HepG2 (cell line): ENCODE results near the gene ANKUB1. TPM values are rescaled to one million over a fixed set of nuclear protein-coding genes. Genes with fewer than 3 reads are reported as not detected.

Experiments
- CSRNP2 ChIP-seq: sonication (generic); formaldehyde crosslinking; conservative IDR thresholded peaks from 2 replicates; pipeline ENCODE4 v1.8.0; 2022; ENCODE audit warnings: low read depth, missing genetic modification reagents
- FOXO4 ChIP-seq: sonication (generic); formaldehyde crosslinking; conservative IDR thresholded peaks from 2 replicates; pipeline ENCODE4 v1.8.1; 2023; ENCODE audit warnings: missing genetic modification reagents
- LCORL ChIP-seq, 2 experiments: fragments of 450-650 bp in 1 of 2; sonication (generic) in 1 of 2; formaldehyde crosslinking in 1 of 2; IDR thresholded peaks; 2 replicates each; pipeline versions ENCODE4 v1.5.0 to v1.6.1; 2017 to 2020; ENCODE audit warnings: antibody characterized with exemption in 1 of 2, missing genetic modification reagents in 1 of 2
- PAX8 ChIP-seq: sonication (generic); formaldehyde crosslinking; IDR thresholded peaks from 2 replicates; pipeline ENCODE4 v1.8.0; 2022; ENCODE audit warnings: mild to moderate bottlenecking, missing genetic modification reagents, borderline replicate concordance
- PRDM4 ChIP-seq: sonication (generic); formaldehyde crosslinking; IDR thresholded peaks from 2 replicates; pipeline ENCODE4 v1.9.0; 2021; ENCODE audit warnings: missing genetic modification reagents, borderline replicate concordance
- SMARCC2 ChIP-seq: fragments of 450-650 bp; IDR thresholded peaks from 2 replicates; pipeline ENCODE4 v1.6.1; 2017; ENCODE audit warnings: antibody characterized with exemption, mild to moderate bottlenecking
- TAF1 ChIP-seq: sonication (generic); formaldehyde crosslinking; IDR thresholded peaks from 2 replicates; pipeline ENCODE4 v1.4.0; 2020; ENCODE audit warnings: missing genetic modification reagents
- THAP7 ChIP-seq: sonication (generic); formaldehyde crosslinking; IDR thresholded peaks from 2 replicates; pipeline ENCODE4 v1.8.1; 2023; ENCODE audit warnings: mild to moderate bottlenecking, missing genetic modification reagents
- THYN1 ChIP-seq: sonication (generic); formaldehyde crosslinking; IDR thresholded peaks from 2 replicates; pipeline ENCODE4 v1.8.1; 2023; ENCODE audit warnings: low read depth, mild to moderate bottlenecking, moderate library complexity, missing genetic modification reagents, borderline replicate concordance
- ZFP37 ChIP-seq: sonication (generic); formaldehyde crosslinking; IDR thresholded peaks from 2 replicates; pipeline ENCODE4 v1.4.0; 2020; ENCODE audit warnings: missing genetic modification reagents, borderline replicate concordance
- ZHX1 ChIP-seq: sonication (generic); formaldehyde crosslinking; IDR thresholded peaks from 2 replicates; pipeline ENCODE4 v1.8.1; 2022; ENCODE audit warnings: low read depth, mild to moderate bottlenecking, missing genetic modification reagents
- ZNF354B ChIP-seq: sonication (generic); formaldehyde crosslinking; IDR thresholded peaks from 2 replicates; pipeline ENCODE4 v1.8.0; 2022; ENCODE audit warnings: mild to moderate bottlenecking, missing genetic modification reagents
- ZNF382 ChIP-seq: sonication (generic); formaldehyde crosslinking; IDR thresholded peaks from 2 replicates; pipeline ENCODE4 v1.5.0; 2020; ENCODE audit warnings: missing genetic modification reagents, mild to moderate bottlenecking, borderline replicate concordance
- polyA plus RNA-seq, 8 experiments: library from polyadenylated mRNA; depleted of rRNA in 3 of 8; stranded (reverse) in 7 of 8; unstranded in 1 of 8; fragments of >200 nt; fragmentation: Illumina TruSeq in 4 of 8; extraction: Trizol in 4 of 8; gene quantifications; 2 replicates each; pipeline versions ENCODE4 v1.2.1 to v1.2.3, GENCODE V29; 2011 to 2016; ENCODE audit warnings: low read depth in 4 of 8, missing spikeins in 1 of 8, mixed read lengths in 1 of 8; ENCODE audit not compliant: insufficient read depth in 1 of 8
- total RNA-seq, 5 experiments: library from RNA; depleted of rRNA; stranded (reverse); fragments of >200 nt; fragmentation: Illumina TruSeq; extraction: Trizol; gene quantifications; 2 replicates each; pipeline ENCODE4 v1.2.3, GENCODE V29; 2016; ENCODE audit warnings: low read depth in 1 of 5

ANKUB1 gene
- total and polyA plus RNA-seq, 2 of the 13 experiments (the other 11 are each of a cell fraction or from before 2014, with no cell fraction given) = not detected

GRCh38 chr3:149813367-149814281 lies 21.3 kb upstream of the ANKUB1 start (continued):
- TF ChIP-seq THAP7 (no peak), TAF1 (CRISPR knock-in tag) (no peak), LCORL (IDR thresholded peaks at IDR 0.05) (no peak), LCORL (CRISPR knock-in tag; IDR thresholded peaks at IDR 0.05) (0 out of 2 replicates have a peak, but pooled peaks have one; percentile 4), PAX8 (CRISPR knock-in tag) (no peak), FOXO4 (CRISPR knock-in tag) (no peak), ZNF354B (CRISPR knock-in tag) (no peak), ZNF382 (CRISPR knock-in tag) (no peak), ZFP37 (no peak; the same call in 1 of the 2 replicates), PRDM4 (CRISPR knock-in tag) (no peak), SMARCC2 (no peak), THYN1 (no peak), CSRNP2 (CRISPR knock-in tag) (no peak), ZHX1 (CRISPR knock-in tag) (no peak)
